Activated CD8-positive, alpha-beta memory T cell treated with anti-CD3 and anti-CD28 coated beads for 24 hours (primary cell): ENCODE data around the gene APRT.
A peak's percentile ranks its signal among the peaks of the same experiment; 100 is the strongest.
"Not testable (repeated sequence)": the region's sequence is repeated elsewhere in the genome, so short reads cannot be mapped to it uniquely, and the experiment has no call there.

Source experiments
- DNase-seq: peaks from one replicate; pipeline ENCODE4 v3.0.0-alpha.2; 2020

The APRT gene

GRCh38 chr16:88784856-88785105 is 26.9 kb downstream of the APRT start:
- no peak for DNase-seq

- DNase-seq = peak; percentile 80
These were observed 27.5 kb downstream of the APRT start for GRCh38 chr16:88784074-88784855.

DNA sequence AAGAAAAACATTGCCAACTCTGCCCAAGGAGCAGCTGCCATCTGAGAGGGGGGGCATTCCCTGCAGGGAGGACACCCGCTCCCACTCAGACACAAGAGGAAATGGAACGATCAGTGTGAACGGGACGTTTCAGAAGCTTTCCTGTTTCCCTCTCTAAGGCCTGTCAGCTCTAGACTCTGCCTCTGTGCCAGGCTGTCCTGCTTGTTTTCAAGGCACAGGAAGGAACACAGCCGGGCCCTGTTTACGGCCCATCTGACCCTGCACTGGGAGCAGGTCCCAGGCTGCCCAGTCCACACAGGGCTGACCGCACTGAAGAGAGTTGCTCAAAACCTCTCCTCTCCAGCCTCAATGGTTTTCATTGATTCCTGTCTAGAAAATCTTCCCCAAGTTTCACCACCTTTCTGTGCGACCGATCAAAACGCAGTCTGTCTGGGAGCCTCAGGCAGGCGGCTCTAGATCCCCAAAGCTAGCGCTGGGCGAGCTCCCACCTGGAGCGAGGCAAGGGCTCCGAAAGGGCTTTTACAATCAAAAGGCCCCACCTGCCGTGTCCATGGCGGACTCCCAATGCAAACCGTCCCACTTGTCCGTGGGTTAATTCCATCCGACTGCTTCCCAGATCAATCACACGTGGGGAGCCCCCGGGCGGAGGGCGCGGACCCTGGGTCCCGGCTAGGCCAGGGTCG is 28.2 kb downstream of the APRT start:
- peak; percentile 67 for DNase-seq

DNA sequence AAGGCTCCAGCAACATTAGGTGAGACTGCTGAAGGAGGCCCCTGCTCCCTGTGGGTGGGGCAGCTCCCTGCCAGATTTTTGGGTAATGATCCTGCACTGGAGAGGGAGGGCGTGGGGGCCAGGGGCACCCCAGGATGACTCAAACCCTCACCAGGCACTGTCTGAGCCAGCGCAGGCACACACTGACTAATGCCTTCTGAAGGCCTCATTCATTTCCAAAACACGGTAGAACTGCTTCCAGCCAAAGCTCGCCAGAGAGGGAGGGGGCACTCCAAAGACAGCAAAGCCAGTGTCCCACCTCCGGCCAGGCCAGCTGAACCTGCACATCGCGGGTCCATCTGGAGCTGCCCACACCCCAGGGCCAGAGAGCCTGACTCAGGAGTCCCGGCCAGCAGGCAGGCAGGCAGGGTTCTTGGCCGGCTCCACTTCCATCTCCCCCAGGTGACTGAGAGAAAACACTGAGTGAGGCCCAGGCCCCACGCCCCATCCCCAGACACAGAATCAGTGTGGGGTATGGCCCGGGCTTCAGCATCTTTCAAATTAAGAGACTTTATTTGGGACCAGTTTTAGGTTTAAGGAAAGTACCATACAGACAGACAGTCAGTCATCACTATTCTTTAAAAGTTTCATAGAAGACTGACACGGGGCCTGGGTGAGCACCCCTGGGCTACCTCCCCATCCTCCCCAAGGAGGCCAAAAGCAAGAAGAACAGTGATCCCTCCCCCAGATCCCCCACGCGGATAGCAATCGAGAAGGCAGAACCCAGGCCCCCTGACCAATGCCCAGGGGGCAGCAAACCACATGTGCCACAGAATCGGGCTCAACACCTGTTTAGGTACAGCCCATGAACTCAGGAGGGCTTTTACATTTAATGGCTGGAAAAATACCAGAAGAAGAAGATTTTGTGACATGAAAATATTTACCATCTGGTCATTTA is 29.0 kb downstream of the APRT start:
- peak; percentile 84 for DNase-seq

- DNase-seq = peak; percentile 88
These were observed 30.3 kb downstream of the APRT start for GRCh38 chr16:88781140-88782077.

DNA sequence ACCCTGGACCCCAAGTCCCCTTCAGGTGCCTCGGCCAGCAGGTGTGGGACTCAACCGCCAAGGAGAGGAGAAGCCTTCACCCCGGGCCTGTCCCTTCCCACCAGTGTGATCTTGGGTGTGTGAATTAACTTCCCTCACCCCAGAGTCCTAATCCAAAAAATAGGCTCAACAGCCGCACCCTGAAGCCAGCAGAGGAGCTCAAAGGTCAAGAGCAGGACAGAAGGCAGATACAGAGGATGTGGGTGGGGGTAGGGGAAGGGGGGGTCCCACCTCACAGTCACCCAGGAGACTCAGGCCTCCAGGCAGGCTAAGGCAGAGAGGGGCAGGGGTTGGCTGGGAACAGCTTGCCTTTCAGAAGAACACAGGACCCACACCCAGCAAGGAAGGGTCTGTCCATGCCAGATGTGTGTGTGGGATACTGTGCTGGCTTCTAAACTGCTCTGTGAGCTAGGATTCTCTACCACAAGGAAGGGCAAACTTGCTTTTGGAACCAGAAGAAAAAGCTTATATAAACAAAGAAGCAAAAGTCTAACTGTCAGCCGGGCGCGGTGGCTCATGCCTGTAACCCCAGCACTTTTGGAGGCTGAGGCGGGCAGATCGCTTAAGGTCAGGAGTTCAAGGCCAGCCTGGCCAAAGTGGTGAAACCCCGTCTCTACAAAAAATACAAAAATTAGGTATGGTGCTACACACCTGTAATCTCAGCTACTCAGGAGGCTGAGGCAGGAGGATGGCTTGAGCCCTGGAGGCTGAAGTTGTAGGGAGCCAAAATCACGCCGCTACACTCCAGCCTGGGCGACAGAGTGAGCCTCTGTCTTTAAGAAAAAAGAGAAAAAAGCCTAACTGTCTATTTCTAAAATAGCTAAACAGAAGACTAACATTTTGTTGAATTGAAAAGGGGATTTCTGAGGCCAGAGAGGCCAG is 31.3 kb downstream of the APRT start:
- DNase-seq = no peak

DNA sequence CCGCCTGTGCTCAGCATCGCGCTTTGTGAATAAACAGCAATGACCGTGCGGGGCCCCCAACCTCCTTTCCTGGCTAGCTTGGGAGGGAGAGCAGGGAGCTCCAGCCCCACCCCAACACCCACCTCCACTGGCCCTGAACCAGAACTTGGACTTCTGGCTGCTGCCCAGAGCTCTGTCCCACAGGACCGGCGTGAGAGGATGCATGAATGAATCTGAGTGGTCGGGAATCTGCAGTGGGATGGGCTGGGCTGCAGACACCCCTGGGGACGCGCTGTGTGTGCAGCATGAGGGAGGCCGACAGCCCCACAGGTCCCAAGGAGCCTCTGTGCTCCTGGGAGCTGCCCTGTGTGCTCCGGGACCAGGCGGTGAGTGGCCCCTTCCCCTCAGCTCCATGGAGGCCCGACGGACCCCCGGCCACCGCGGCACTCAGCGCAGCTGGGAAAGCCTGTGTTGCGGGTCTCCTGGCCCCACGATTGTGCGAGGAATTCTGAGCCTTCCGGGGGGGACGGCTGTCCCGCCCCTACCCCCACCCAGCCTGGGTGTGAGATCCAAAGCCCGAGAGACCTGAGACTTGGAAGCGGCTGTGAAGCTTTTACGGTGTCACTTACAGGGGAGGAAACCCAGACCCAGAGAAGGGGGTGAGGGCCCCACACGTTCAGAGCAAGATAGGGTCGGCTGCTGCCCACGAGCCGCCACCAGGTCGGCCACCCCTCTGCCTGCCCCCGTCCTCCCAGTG is 32.2 kb downstream of the APRT start:
- no peak for DNase-seq

DNA sequence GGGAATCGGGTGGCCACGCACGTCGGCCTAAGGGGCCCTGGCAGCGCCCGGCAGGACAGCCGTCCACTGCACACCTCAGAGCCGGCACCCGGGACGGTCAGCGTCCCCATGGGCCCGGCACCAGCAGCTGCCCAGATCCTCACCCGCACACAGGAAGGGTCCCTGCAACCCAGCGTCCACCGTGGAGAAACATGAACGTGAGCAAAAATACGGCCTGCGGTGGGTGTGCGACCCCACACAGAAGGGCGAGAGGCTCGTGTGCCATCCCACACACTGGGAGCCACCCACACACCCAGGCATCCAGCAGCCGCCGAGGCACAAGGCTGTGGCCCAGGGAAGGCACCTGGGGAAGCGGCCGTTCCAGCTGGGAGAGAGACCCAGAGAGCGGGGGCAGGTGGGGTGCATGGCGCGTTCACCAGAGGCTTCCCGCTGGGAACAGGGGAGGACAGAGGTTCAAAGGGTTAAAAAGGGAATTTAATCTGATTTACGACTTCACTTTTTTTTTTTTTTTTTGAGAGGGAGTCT is 33.1 kb downstream of the APRT start:
- no peak for DNase-seq

- DNase-seq = no peak
These were observed 33.5 kb downstream of the APRT start for GRCh38 chr16:88778271-88778525.

- DNase-seq = no peak
These were observed 34.1 kb downstream of the APRT start for GRCh38 chr16:88777471-88778270.

GRCh38 chr16:88775825-88776224 is 35.9 kb downstream of the APRT start:
- no peak for DNase-seq

DNA sequence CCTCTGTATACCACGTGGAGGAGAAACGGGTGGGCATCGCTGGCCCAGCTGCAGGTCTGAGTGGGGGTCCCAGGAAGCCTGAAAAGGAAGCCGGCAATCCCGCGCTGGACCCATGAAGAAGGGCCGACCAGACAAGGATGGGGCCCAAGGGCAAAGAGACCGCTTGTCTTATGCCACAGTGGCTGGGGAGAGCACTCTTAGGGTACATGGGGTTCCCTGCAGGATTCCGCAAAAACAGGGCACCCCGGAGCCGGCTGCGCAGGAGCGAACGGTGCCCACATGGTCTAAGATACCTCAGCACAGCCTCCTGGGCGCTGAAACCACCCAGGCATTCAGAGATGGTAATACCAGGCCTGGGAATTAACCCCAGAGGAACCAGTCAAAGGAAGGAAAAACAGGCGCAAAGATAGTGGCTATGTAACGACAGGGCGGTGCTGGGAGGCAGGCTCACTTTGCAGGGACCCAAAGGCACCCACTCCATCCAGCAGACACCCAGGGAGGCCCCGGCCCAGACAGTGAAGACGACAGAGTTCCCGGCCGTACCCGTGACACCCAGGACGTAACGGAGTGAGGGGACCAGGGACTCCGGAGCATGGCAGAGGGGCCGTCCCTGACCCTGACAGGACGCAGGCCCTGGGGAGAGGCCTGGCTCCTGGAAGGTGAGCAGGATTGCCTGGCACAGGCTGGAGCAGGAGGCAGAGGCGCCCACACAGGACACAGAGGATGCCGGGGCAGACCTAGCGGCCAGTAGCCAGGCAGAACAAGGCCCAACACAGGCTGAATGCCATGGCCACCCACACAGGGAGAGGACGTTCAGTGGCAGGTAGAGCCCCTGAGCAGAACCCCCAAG is 37.0 kb downstream of the APRT start:
- no peak for DNase-seq

DNA sequence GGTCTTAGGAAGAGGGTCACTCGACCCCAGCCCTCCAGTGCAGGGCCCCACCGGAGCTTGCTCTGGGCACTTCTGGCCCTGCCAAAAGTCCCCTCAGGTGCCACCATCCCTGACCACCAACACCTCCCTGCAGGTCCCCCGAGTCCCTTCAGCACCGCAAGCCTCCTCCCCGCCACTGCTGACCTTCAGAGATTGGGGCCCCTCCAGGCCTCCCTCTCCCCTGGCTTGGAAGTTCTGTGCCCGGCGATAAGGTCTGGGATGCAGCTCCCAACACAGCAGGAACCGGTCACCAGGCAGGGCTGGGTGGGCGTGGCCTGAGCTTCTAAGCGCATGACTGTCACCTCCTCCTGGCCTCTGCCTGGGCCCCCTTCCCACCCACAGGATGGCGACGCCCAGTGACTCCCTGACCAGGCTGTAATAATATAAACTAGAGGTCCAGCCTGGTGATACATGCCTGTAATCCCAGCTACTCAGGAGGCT is 37.9 kb downstream of the APRT start:
- DNase-seq = no peak

DNA sequence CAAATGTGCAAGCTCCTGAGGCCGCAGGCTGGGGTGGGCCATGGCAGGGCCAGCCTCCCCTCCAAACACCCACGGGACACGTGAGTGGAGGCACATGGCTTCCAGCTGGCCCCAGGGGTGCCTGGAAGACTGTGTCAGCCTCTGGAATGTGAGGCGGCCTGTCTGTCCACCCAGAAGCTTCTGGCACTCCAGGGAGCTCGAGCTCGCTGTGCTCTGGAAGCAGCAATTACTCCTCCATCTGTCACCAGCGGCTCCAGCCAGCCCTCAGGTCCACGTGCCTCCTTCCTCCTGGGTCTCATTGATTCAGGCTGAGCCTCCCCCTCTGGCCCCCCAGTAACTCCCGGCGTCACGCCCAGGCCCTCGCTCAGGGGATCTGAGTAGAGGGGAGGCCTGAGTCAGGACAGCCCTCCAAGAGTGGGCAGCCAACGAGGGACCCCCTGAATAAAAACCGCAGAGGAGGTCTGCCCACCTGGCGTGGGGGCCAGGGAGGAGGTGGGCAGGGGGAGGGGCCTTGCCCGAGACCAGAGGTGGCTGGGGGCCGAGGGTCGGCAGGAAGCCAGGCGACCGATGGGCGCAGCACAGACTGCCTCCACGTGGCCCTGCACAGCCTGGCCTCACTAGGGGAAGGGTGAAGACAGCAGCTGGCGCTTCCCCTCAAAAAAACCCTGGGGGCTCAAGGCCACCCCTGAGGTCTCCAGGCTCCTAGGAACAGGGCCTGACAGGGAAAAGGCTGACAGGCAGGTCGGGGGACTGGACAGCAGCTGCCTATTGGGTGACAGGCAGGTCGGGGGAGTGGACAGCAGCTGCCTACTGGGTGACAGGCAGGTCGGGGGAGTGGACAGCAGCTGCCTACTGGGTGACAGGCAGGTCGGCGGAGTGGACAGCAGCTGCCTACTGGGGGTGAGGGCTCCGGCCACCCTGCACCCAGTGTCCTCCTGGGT is 38.6 kb downstream of the APRT start:
- DNase-seq = no peak

- DNase-seq = not testable (repeated sequence)
These were observed 39.9 kb downstream of the APRT start for GRCh38 chr16:88771781-88772180.

DNA sequence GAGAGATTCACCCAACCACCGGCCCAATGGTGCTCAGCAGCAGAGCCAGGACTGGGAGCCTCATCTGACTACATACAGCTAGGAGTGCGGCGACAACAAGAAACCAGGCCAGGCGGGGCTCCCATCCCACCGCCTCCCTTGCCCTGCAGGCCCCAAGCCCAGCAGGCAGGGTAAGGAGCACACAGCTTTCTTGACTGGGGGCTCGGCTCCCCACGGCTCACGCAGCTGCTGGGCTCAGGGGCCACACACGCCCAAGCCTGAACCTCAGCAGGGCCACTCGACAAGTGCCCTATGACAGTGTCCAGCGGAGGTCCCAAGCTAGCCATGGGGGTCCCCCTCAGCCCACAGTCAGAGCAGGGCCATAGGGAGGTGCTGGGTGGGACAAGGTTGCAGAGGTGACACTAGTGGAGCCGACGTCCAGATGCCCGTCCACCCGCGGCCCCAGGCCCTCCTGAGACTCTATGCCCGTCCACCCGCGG is 40.4 kb downstream of the APRT start:
- no peak for DNase-seq
